Ascending aorta (tissue), 2 donors: Measurements from ENCODE around the gene LAMP5. TPM values are rescaled to one million over a fixed set of nuclear protein-coding genes. Genes with fewer than 3 reads are reported as not detected.

ENCODE experiments used
- DNase-seq, 2 donors: peaks; one replicate each; pipeline ENCODE4 v3.0.0-alpha.2; 2019; ENCODE audit warnings: low spot score in 2 of 2
- H3K27ac ChIP-seq, 2 donors: fragments of 200-600 bp; sonication (generic); one replicate each; pipeline ENCODE4 v1.5.1; 2016 to 2017; ENCODE audit warnings: mild to moderate bottlenecking in 1 of 2
- H3K27me3 ChIP-seq: fragments of 200-600 bp; sonication (generic); one replicate; pipeline ENCODE4 v1.5.1; 2017
- H3K36me3 ChIP-seq, 2 donors: fragments of 200-600 bp; sonication (generic); one replicate each; pipeline ENCODE4 v1.5.1; 2016
- H3K4me1 ChIP-seq, 2 donors: fragments of 200-600 bp; sonication (generic); one replicate each; pipeline ENCODE4 v1.5.1; 2016 to 2017; ENCODE audit warnings: mild to moderate bottlenecking in 1 of 2
- H3K4me3 ChIP-seq, 2 donors: fragments of 200-600 bp; sonication (generic); one replicate each; pipeline ENCODE4 v1.5.1; 2016 to 2017; ENCODE audit warnings: mild to moderate bottlenecking in 1 of 2
- H3K9me3 ChIP-seq, 2 donors: fragments of 200-600 bp; sonication (generic); one replicate each; pipeline ENCODE4 v1.5.1; 2016
- intact Hi-C: fragments of 100-400 bp; cut with DNase I; formaldehyde crosslinking; loops from one replicate; pipeline ENCODE4 v1.15.1; 2023
- total RNA-seq: library from RNA; depleted of rRNA; stranded (reverse); fragments of >200 nt; gene quantifications from one replicate; pipeline ENCODE4 v1.1.0, GENCODE V29; 2016
- TF ChIP-seq, protein P1 (sequence below), 3 experiments: fragments of 200-600 bp in 2 of 3; fragments of 450-650 bp in 1 of 3; sonication (generic) in 2 of 3; IDR thresholded peaks; one replicate each; pipeline ENCODE4 v1.5.1; 2016 to 2019; ENCODE audit warnings: antibody characterized with exemption in 3 of 3, mild to moderate bottlenecking in 1 of 3, moderate library complexity in 1 of 3

LAMP5 gene
- total RNA-seq, 1 donor from 2014 or later, result not detected

DNA sequence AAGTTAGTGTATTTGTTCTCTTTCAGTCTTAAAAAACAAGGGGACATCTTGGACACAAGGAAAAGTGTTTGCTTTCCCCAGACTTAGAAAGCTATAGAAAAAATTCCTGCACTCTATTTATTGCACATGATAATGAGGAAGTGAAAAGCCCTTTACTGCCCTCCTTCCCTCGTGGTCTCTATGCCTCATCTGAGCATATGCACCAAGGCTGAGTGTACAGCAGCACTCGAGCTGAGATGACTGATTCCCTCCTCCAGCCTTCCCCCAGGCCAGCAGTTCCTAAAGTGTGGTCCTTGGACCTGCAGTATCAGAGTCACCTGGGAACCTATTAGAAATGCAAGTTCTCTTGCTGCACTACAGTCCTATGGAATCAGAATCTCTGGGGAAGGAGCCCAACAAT lies 14.3 kb upstream of the LAMP5 start:
- intact Hi-C loops, result no loop called here
- Histone ChIP-seq H3K4me3 (no peak overlapping the region), H3K4me1 (no peaks in the 10 kb centered on the region), H3K9me3 (no peaks in the 10 kb centered on the region), H3K36me3 (no peaks in the 10 kb centered on the region), H3K27me3 (no peaks in the 10 kb centered on the region), H3K27ac (no peak overlapping the region)
- DNase-seq, result no peak
- TF ChIP-seq, protein P1, sequence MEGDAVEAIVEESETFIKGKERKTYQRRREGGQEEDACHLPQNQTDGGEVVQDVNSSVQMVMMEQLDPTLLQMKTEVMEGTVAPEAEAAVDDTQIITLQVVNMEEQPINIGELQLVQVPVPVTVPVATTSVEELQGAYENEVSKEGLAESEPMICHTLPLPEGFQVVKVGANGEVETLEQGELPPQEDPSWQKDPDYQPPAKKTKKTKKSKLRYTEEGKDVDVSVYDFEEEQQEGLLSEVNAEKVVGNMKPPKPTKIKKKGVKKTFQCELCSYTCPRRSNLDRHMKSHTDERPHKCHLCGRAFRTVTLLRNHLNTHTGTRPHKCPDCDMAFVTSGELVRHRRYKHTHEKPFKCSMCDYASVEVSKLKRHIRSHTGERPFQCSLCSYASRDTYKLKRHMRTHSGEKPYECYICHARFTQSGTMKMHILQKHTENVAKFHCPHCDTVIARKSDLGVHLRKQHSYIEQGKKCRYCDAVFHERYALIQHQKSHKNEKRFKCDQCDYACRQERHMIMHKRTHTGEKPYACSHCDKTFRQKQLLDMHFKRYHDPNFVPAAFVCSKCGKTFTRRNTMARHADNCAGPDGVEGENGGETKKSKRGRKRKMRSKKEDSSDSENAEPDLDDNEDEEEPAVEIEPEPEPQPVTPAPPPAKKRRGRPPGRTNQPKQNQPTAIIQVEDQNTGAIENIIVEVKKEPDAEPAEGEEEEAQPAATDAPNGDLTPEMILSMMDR (IDR thresholded peaks at IDR 0.05), result no peak

DNA sequence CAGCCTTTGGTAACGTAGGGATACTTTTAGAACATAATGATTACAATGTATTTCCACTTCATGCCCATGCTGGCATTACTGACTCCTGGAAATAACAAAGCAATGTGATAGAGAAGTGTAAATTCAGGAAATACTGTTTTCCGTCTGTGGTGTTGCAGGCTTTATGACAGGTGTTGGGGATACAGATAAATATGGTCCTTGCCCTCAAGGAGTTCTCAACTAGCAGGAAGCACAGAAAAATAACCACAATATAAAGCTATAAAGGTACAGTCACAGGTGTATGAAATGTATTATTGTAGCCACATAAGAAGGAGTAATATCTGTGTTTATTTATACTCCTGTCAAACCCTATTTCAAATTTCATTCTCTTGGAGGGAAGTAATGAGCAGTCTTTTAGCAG lies 12.9 kb upstream of the LAMP5 start:
- TF ChIP-seq, protein P1 (IDR thresholded peaks at IDR 0.05), result no peak
- no peaks in the 10 kb centered on the region for H3K4me1 ChIP-seq
- no peak for DNase-seq
- no peaks in the 10 kb centered on the region for H3K27me3 ChIP-seq
- no peaks in the 10 kb centered on the region for H3K36me3 ChIP-seq
- intact Hi-C loops, result no loop called here
- H3K9me3 ChIP-seq, result no peaks in the 10 kb centered on the region
- no peak overlapping the region for H3K4me3 ChIP-seq
- H3K27ac ChIP-seq, result no peak overlapping the region

DNA sequence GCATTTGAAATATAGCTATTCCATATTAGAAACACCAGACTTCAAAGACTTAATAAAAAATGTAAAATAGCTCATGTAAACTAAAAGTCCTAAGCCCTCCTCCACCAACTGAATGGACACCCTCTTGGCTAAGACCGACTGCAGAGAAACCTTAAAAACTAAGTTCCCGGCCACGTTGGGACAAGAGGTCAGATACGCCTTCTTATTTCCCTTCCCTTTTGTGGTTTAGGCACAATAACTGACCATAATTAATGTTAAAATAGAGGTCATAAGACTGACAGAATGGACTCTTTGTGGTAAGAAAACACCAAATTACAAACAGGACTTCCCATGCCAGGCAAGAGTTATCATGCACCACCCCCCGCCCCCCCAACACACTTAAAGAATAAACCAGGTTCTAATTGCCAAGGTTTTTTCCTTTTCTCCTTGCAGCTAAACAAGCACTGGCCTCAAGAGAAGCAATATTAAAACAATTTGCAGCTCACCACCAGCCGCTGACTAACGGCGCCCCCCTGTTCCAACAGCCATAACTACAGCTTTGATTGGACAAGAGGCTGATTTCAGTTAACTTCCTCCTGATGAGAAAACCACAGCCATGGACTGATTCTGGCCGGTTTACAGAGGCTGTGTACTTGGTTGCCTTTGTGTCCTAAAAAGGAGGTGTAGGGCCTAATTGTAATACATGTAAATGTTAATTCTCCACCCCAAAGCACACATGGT lies 10.7 kb upstream of the LAMP5 start:
- Histone ChIP-seq H3K27ac (no peak overlapping the region), H3K4me1 (no peaks in the 10 kb centered on the region), H3K36me3 (no peaks in the 10 kb centered on the region), H3K9me3 (no peaks in the 10 kb centered on the region), H3K27me3 (no peaks in the 10 kb centered on the region), H3K4me3 (no peak overlapping the region)
- intact Hi-C loops, result no loop called here
- TF ChIP-seq, protein P1 (IDR thresholded peaks at IDR 0.05), result no peak
- no peak for DNase-seq

DNA sequence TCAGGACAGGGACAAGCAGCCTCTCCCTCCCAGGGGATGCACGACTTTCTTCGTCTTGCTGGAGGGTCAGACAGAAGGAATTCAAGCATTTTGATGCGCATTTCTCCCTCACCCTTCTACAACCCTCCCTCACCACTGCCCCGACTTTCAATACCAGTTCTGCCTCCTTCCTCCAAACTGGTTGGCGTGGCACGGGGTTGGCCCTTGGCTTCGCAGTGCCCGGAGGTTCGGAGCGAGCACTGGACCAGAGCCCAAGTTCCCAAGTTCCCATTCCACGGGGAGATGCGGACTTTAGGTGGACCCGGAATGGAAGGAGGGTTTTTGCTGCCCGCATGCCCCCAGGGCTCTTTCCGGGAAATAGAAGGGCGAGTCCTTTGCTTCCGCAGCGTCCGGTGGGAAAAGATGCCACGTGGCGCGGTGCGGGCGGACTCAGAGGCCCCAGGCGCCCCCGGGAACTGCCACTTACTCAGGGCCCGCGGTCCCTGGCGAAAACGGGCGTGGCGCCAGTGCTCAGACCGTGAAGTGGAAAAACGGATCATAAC lies 8.0 kb upstream of the LAMP5 start:
- H3K4me1 ChIP-seq, result no peaks in the 10 kb centered on the region
- no peaks in the 10 kb centered on the region for H3K36me3 ChIP-seq
- H3K27ac ChIP-seq, result no peak overlapping the region
- no peak for DNase-seq
- H3K27me3 ChIP-seq, result no peaks in the 10 kb centered on the region
- H3K9me3 ChIP-seq, result no peaks in the 10 kb centered on the region
- TF ChIP-seq, protein P1 (IDR thresholded peaks at IDR 0.05), result no peak
- H3K4me3 ChIP-seq, result peak overlapping the region; percentile 36 to 46
- intact Hi-C loops, result no loop called here

DNA sequence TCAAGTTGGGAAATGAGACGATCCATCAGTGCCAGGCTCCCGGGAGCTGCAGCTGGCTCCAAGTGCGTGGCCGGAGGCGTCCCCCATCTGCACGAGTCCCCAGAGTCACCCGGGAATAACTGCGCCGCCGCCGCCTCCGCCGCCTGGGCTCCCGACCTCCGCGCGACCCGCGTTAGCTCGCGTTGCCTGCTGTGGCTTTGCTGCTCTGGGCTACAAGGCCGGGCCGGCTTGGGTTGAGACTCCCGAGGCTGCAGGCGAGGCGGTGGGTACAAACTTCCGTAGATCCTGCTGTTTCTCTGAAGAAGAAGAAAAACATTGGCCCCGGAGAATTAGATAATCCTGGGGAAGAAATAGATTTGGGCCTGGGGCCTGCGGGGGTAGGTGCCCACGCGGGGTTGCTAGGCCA lies 7.4 kb upstream of the LAMP5 start:
- no peaks in the 10 kb centered on the region for H3K9me3 ChIP-seq
- intact Hi-C loops, result no loop called here
- H3K36me3 ChIP-seq, result no peaks in the 10 kb centered on the region
- H3K4me3 ChIP-seq, result peak overlapping the region; percentile 36 to 46
- TF ChIP-seq, protein P1 (IDR thresholded peaks at IDR 0.05), result no peak
- no peak overlapping the region for H3K27ac ChIP-seq
- no peak for DNase-seq
- H3K27me3 ChIP-seq, result no peaks in the 10 kb centered on the region
- H3K4me1 ChIP-seq, result no peaks in the 10 kb centered on the region
